ENCODE measurements around the gene FLYWCH2.

The FLYWCH2 gene

GRCh38 chr16:2914233-2914632, 31.2 kb downstream of the FLYWCH2 start:
- Histone ChIP-seq H3K4me1 (ENCODE audit: control insufficient read depth, insufficient read depth, low read length) (0 out of 2 replicates have a peak, but pooled peaks cover 4% of the 10 kb centered on the region), H3K36me3 (ENCODE audit: control insufficient read depth in 2 of 2, insufficient read depth in 1 of 2, low read length in 2 of 2) (peaks cover 7 to 10% of the 10 kb centered on the region in 2 experiments; a peak in 2 of 3 replicates), H3K4me3 (ENCODE audit: low read depth, low read length) (no peak overlapping the region), H3K9me3 (ENCODE audit: control insufficient read depth, insufficient read depth, low read depth, low read length) (no peaks in the 10 kb centered on the region), H3K27ac (ENCODE audit: extremely low read depth, low read depth, low read length) (no peak overlapping the region)
- TF ChIP-seq, protein P1, sequence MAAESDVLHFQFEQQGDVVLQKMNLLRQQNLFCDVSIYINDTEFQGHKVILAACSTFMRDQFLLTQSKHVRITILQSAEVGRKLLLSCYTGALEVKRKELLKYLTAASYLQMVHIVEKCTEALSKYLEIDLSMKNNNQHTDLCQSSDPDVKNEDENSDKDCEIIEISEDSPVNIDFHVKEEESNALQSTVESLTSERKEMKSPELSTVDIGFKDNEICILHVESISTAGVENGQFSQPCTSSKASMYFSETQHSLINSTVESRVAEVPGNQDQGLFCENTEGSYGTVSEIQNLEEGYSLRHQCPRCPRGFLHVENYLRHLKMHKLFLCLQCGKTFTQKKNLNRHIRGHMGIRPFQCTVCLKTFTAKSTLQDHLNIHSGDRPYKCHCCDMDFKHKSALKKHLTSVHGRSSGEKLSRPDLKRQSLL (tag by site-specific recombination; IDR thresholded peaks at IDR 0.05): no peak
- TF ChIP-seq ZNF529 (tag by site-specific recombination; IDR thresholded peaks at IDR 0.05; ENCODE audit: insufficient replicate concordance) (no peak), ZSCAN23 (tag by site-specific recombination; IDR thresholded peaks at IDR 0.05) (no peak), SETDB1 (IDR thresholded peaks at IDR 0.05; ENCODE audit: insufficient read length, low read length) (no peak), KLF9 (tag by site-specific recombination; IDR thresholded peaks at IDR 0.05; ENCODE audit: low read depth) (no peak), ZFP69B (tag by site-specific recombination; IDR thresholded peaks at IDR 0.05) (no peak), ZNF423 (tag by site-specific recombination; IDR thresholded peaks at IDR 0.05) (no peak), ZNF561 (tag by site-specific recombination; IDR thresholded peaks at IDR 0.05; ENCODE audit: borderline replicate concordance) (no peak), ZNF623 (tag by site-specific recombination; IDR thresholded peaks at IDR 0.05) (no peak), ZNF121 (tag by site-specific recombination; IDR thresholded peaks at IDR 0.05) (no peak)
- TF ChIP-seq, protein P2, sequence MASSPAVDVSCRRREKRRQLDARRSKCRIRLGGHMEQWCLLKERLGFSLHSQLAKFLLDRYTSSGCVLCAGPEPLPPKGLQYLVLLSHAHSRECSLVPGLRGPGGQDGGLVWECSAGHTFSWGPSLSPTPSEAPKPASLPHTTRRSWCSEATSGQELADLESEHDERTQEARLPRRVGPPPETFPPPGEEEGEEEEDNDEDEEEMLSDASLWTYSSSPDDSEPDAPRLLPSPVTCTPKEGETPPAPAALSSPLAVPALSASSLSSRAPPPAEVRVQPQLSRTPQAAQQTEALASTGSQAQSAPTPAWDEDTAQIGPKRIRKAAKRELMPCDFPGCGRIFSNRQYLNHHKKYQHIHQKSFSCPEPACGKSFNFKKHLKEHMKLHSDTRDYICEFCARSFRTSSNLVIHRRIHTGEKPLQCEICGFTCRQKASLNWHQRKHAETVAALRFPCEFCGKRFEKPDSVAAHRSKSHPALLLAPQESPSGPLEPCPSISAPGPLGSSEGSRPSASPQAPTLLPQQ (tag by site-specific recombination; IDR thresholded peaks at IDR 0.05): no peak
- POLR2A ChIA-PET: interaction anchor here (1.7 kb wide), 1 partner anchor 9 kb away, joined by 4 read pairs; no protein-coding TSS in a partner anchor
- CTCF ChIA-PET: interaction anchor here (0.6 to 2.4 kb wide), 5 partner anchors 8 to 46 kb away, joined by 3 to 20 read pairs (median 4); no protein-coding TSS in a partner anchor

DNA sequence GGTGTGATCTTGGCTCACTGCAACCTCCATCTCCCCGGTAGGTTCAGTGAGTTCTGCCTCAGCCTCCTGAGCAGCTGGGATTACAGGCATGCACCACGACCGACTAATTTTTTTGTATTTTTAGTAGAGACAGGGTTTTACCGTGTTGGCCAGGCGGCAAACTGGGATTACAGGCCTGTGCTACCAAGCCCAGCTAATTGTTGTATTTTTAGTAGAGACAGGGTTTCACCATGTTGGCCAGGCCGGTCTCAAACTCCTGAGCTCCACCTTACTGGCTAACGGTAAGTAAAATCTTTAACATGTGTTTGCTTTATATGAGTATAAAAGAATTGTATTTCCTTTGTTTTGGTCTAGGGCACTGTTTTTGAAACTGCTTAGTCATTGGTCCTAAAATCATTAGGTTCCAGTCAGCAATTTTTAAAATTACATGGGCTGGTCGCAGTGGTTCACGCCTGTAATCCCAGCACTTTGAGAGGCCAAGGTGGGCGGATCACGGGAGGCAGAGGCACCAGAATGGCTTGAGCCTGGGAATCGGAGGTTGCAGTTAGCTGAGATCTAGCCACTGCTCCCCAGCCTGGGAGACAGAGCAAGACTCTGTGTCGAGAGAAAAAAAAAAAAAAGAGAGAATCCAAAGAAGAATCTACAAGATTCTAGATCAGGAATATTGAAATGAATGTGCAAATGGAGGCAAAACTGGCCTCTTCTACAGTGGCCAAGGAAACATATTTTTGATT, 32.3 kb downstream of the FLYWCH2 start:
- H3K27ac ChIP-seq (ENCODE audit: extremely low read depth, low read depth, low read length): peak overlapping the region; percentile 38; the same call in 1 of the 2 replicates
- ChIA-PET CTCF (interaction anchor here (0.7 to 2.2 kb wide), 5 partner anchors 8 to 109 kb away, joined by 3 to 7 read pairs (median 6); no protein-coding TSS in a partner anchor), POLR2A (interaction anchor here (1.3 to 1.7 kb wide), 3 partner anchors 10 to 32 kb away, joined by 4 to 7 read pairs (median 4); partner anchors contain the start of gene FLYWCH2)
- no peaks in the 10 kb centered on the region for H3K9me3 ChIP-seq (ENCODE audit: control insufficient read depth, insufficient read depth, low read depth, low read length)
- H3K4me1 ChIP-seq (ENCODE audit: control insufficient read depth, insufficient read depth, low read length): 0 out of 2 replicates have a peak, but pooled peaks cover 4% of the 10 kb centered on the region
- no peak overlapping the region for H3K4me3 ChIP-seq (ENCODE audit: low read depth, low read length)
- H3K36me3 ChIP-seq (ENCODE audit: control insufficient read depth in 2 of 2, insufficient read depth in 1 of 2, low read length in 2 of 2): peaks cover 7 to 10% of the 10 kb centered on the region in 2 experiments; a peak in 2 of 3 replicates
- no peak for TF ChIP-seq ZFP69B (tag by site-specific recombination; IDR thresholded peaks at IDR 0.05)
- no peak for TF ChIP-seq FEZF1 (tag by site-specific recombination; IDR thresholded peaks at IDR 0.05)
- TF ChIP-seq ZNF670 (tag by site-specific recombination; IDR thresholded peaks at IDR 0.05; ENCODE audit: low read depth): no peak
- no peak for TF ChIP-seq ZNF202 (tag by site-specific recombination; IDR thresholded peaks at IDR 0.05; ENCODE audit: borderline replicate concordance)
- no peak for TF ChIP-seq ZNF560 (tag by site-specific recombination; IDR thresholded peaks at IDR 0.05; ENCODE audit: borderline replicate concordance)
- no peak for TF ChIP-seq ZFP37 (tag by site-specific recombination; IDR thresholded peaks at IDR 0.05)
- no peak for TF ChIP-seq ZNF211 (tag by site-specific recombination; IDR thresholded peaks at IDR 0.05; ENCODE audit: low read depth)
- TF ChIP-seq, protein P3, sequence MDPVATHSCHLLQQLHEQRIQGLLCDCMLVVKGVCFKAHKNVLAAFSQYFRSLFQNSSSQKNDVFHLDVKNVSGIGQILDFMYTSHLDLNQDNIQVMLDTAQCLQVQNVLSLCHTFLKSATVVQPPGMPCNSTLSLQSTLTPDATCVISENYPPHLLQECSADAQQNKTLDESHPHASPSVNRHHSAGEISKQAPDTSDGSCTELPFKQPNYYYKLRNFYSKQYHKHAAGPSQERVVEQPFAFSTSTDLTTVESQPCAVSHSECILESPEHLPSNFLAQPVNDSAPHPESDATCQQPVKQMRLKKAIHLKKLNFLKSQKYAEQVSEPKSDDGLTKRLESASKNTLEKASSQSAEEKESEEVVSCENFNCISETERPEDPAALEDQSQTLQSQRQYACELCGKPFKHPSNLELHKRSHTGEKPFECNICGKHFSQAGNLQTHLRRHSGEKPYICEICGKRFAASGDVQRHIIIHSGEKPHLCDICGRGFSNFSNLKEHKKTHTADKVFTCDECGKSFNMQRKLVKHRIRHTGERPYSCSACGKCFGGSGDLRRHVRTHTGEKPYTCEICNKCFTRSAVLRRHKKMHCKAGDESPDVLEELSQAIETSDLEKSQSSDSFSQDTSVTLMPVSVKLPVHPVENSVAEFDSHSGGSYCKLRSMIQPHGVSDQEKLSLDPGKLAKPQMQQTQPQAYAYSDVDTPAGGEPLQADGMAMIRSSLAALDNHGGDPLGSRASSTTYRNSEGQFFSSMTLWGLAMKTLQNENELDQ (tag by site-specific recombination; IDR thresholded peaks at IDR 0.05; ENCODE audit: low read depth): no peak
- peak; percentile 78 for TF ChIP-seq EGR2 (tag by site-specific recombination; IDR thresholded peaks at IDR 0.05; ENCODE audit: low read depth)
- TF ChIP-seq SP2 (tag by site-specific recombination; IDR thresholded peaks at IDR 0.05): peak; percentile 35; the same call in 1 of the 2 replicates
- peak; percentile 40; the same call in 1 of the 2 replicates for TF ChIP-seq ZNF664 (tag by site-specific recombination; IDR thresholded peaks at IDR 0.05)
- TF ChIP-seq PRDM10 (tag by site-specific recombination; IDR thresholded peaks at IDR 0.05): peak; percentile 61; the same call in 1 of the 2 replicates
- TF ChIP-seq ZNF146 (tag by site-specific recombination; IDR thresholded peaks at IDR 0.05): no peak

Measured in HEK293 (cell line).